Eye (tissue), 1 donor: ENCODE measurements around the gene MPV17.

Source experiments
- DNase-seq: peaks from one replicate; pipeline ENCODE4 v3.0.0-alpha.2; 2015

Gene MPV17

DNA sequence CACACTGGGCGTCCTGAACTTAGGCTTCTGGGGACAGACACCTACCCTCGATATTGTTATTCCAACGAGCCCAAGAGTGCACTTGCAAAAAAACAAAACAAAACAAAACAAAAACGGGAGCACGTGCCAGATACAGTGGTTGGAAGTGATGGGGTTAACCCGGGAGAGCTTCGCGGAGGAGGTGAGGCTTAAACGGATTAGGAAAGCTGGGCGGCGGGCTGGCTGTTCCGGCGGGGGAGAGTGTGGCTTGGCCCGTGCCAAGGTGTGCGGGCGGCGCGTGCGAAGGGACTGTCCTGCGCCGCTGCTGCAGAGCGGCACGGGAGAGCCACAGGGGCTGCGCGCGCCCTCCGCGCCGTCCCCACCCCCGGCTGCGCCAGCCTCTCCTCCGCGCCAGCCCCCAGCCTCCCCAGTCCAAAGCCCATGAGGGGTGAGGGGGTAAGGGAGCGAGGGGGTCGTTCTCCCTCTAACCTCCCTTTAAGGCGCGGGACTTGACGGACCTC is 58.6 kb downstream of the MPV17 start:
- no peak for DNase-seq

DNA sequence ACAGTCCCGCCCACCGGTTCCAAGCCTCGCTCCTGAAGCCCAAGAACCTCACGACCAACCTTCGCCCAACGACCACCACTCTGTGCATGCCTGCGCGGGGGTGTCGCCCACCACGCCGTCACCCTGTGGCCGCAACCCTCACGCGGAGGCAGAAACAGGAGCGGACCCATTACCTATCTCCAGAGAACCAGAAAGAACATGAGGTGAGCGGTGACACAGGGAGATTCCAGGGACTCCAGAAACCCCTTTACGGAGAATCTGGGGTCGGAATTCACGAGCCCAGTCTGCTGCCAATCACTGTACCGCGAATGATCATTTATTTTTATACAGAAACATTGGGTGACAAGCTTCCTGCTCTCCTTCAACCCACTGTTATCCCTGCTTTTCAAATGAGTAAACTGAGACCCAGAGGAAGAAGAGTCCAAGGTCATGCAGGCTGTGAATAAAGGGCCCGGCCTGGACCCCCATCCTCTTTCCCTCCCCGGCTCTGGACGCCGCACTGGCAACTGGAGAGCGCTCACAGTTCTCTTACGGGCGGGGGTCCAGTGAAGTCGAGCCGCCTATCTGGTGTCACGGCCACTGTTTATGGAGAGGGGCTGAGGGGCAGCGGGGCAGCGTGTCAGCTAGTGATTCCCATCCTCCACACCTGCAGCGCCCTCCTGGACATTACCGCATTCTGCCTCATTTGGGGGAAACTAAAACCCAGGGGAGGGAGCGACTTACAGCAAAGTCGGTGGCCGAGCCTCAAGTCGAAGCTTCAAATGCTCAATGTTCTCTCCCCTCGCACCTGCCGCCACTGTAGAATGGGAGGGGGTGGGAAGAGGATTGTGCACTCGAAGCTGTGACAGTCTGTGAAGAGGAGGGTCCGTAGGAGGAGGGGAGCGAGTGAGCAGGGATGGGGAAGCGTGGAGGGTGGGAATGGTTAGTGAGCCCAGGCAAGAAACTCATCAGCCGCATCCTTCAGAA is 59.3 kb downstream of the MPV17 start:
- peak; percentile 58 for DNase-seq

DNA sequence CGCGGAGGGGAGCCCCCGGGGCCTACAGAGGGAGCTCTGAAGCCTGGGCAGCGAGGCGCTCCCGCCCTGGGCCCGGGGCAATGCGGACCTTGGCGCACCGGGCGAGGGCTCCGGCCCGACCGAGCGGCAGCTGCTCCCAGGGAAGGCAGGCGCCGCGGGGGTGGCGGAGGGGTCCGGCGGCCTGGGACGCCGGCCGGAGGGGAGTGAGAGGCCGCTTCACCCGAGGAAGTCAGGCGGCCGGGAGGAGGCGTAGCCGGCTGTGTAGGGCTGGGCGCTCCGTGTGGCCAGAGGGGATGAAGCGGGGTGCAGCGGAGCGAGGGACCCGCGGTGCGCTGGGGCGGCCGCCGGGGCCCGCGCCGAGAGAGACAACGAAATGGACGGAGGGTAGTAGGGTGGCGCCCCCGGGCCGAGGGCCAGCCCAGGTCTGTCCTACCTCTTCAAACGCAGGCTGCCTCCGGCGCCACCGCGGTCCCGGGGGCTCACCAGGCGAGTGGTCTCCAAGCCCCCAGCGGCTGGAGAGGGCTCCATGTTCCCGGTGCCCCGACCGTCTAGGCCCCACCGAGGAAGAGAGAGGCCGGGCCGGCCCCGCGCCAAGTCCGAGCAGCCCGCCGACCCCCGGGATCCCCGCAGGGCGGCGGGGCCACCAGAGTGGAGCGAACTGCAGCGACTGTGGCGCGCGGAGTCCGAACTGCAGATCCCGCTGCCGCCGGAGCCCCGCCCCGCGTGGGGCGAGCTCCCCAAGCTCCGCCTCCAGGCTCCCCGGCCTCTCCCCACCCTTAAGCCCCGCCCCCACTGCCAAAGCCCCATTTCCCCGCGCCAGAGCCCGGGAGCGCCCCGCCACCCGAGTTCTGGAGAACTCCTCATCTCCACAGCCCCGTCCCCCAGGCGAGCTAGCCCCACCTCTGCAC is 60.3 kb downstream of the MPV17 start, which contains the start of gene SLC30A3:
TSS of gene SLC30A3 (minus strand) at position 669 of the 908 bp plus-strand sequence. CDS start at position 528, 141 bp downstream.
- peak; percentile 70 for DNase-seq

- DNase-seq, result peak; percentile 29
Observed at GRCh38 chr2:27261926-27262298, 61.0 kb downstream of the MPV17 start.

GRCh38 chr2:27261241-27261925 is 61.5 kb downstream of the MPV17 start:
- DNase-seq, result no peak
